H1 (cell line): ENCODE data around the gene KCTD20.

ENCODE experiments used
- CTCF ChIP-seq, 3 experiments: IDR thresholded peaks; 1 replicate in 2 of 3; 2 replicates in 1 of 3; pipeline versions ENCODE4 v1.5.1 to v1.6.1; 2011; ENCODE audit warnings: low read length in 3 of 3, mild to moderate bottlenecking in 3 of 3, inconsistent platforms in 2 of 3, low read depth in 1 of 3, moderate library complexity in 1 of 3; ENCODE audit not compliant: insufficient read depth in 1 of 3; ENCODE audit errors: control extremely low read depth in 1 of 3
- GTF2F1 ChIP-seq: IDR thresholded peaks from 2 replicates; pipeline ENCODE4 v1.6.1; 2012; ENCODE audit warnings: low read depth, low read length, improper control_type of control experiment, borderline replicate concordance
- JUND ChIP-seq: IDR thresholded peaks from 2 replicates; pipeline ENCODE4 v1.6.1; 2011; ENCODE audit warnings: mild to moderate bottlenecking, improper control_type of control experiment, low read length
- POLR2A ChIP-seq, 2 experiments: IDR thresholded peaks; 1 replicate in 1 of 2; 2 replicates in 1 of 2; pipeline ENCODE4 v1.6.1; 2011; ENCODE audit warnings: low read depth in 2 of 2, low read length in 2 of 2, mild to moderate bottlenecking in 2 of 2; ENCODE audit errors: control extremely low read depth in 1 of 2
- POLR2AphosphoS5 ChIP-seq: IDR thresholded peaks from 2 replicates; pipeline ENCODE4 v1.6.1; 2011; ENCODE audit warnings: low read depth, low read length
- SIX5 ChIP-seq: IDR thresholded peaks from 2 replicates; pipeline ENCODE4 v1.6.1; 2011; ENCODE audit warnings: mild to moderate bottlenecking, low read depth, low read length
- SUZ12 ChIP-seq: fragments of 200-600 bp; sonication (generic); IDR thresholded peaks from 2 replicates; pipeline ENCODE4 v1.6.1; 2012; ENCODE audit warnings: mild to moderate bottlenecking, inconsistent platforms, low read length, moderate library complexity, mixed read lengths
- TAF1 ChIP-seq: IDR thresholded peaks from 2 replicates; pipeline ENCODE4 v1.6.1; 2011; ENCODE audit warnings: mild to moderate bottlenecking, low read depth, low read length
- TAF7 ChIP-seq: optimal IDR thresholded peaks from 2 replicates; pipeline ENCODE3; 2011; ENCODE audit warnings: low read depth, mild to moderate bottlenecking, inconsistent platforms, low read length, moderate library complexity, borderline replicate concordance
- TEAD4 ChIP-seq: IDR thresholded peaks from 2 replicates; pipeline ENCODE4 v1.6.1; 2012; ENCODE audit warnings: low read depth, low read length, inconsistent platforms, mixed read lengths
- YY1 ChIP-seq: IDR thresholded peaks from 2 replicates; pipeline ENCODE4 v1.6.1; 2011; ENCODE audit warnings: low read depth, mild to moderate bottlenecking, low read length

DNA sequence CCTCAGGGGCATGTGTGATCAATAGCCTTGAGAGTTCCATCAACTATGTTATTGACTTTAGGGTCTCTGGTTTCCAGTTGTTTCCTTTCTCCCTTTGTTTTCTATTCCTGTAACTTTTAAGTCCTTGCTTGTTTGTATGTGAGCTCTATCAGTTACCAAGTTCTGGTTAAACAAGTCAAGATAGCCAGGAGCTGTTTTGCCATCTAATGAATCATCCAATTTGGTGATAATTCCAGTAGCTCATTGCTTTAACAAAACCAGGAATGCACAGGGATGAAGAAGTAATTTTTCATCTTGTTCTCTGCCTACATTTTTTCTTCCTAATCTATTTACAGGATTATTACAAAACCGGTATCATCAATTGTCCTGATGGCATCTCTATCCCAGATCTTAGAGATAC is 36.5 kb downstream of the KCTD20 start:
- TF ChIP-seq POLR2AphosphoS5 = no peak
- TF ChIP-seq CTCF (IDR thresholded peaks at IDR 0.05; ENCODE audit: control extremely low read depth in 1 of 3, insufficient read depth in 1 of 3, low read depth in 1 of 3, low read length in 3 of 3) = no peak
- no peak for TF ChIP-seq SUZ12
- TF ChIP-seq JUND = no peak
- no peak for TF ChIP-seq GTF2F1
- no peak for TF ChIP-seq SIX5
- TF ChIP-seq TEAD4 = no peak
- no peak for TF ChIP-seq POLR2A (IDR thresholded peaks at IDR 0.05; ENCODE audit: control extremely low read depth in 1 of 2, low read depth in 2 of 2, low read length in 2 of 2)
- no peak for TF ChIP-seq TAF1
- TF ChIP-seq YY1 = no peak
- TF ChIP-seq TAF7 = no peak
